Mucosa of stomach (tissue), 1 donor: ENCODE data around the gene GRM7.

Experiments
- H3K27me3 ChIP-seq: one replicate; pipeline ENCODE4 v1.7.0; 2013; ENCODE audit warnings: mild to moderate bottlenecking, low read length; ENCODE audit not compliant: control insufficient read depth, insufficient read depth
- H3K36me3 ChIP-seq: one replicate; pipeline ENCODE4 v1.7.0; 2013; ENCODE audit warnings: low read length; ENCODE audit not compliant: control insufficient read depth, insufficient read depth
- H3K4me1 ChIP-seq: one replicate; pipeline ENCODE4 v1.7.0; 2013; ENCODE audit warnings: mild to moderate bottlenecking, low read length; ENCODE audit not compliant: control insufficient read depth, insufficient read depth
- H3K4me3 ChIP-seq: one replicate; pipeline ENCODE4 v1.7.0; 2013; ENCODE audit warnings: low read length
- H3K9ac ChIP-seq: one replicate; pipeline ENCODE4 v1.7.0; 2013; ENCODE audit warnings: mild to moderate bottlenecking, low read length, moderate library complexity
- H3K9me3 ChIP-seq: one replicate; pipeline ENCODE4 v1.7.0; 2013; ENCODE audit warnings: mild to moderate bottlenecking, low read length, moderate library complexity; ENCODE audit not compliant: control insufficient read depth
- donor health status: Pancreatic carcinoma.

GRM7 gene

GRCh38 chr3:6860954-6861624 lies at the start of gene GRM7:
GRM7 (plus strand) TSS chr3:6861115.
- no peaks in the 10 kb centered on the region for H3K36me3 ChIP-seq
- no peaks in the 10 kb centered on the region for H3K9me3 ChIP-seq
- H3K9ac ChIP-seq, result no peak within 1 kb of the TSS
- H3K27me3 ChIP-seq, result peaks cover 38% of the 10 kb centered on the region
- H3K4me3 ChIP-seq, result no peak within 1 kb of the TSS
- no peaks in the 10 kb centered on the region for H3K4me1 ChIP-seq

GRCh38 chr3:6821411-6821810 lies 39.5 kb upstream of the GRM7 start:
- Histone ChIP-seq H3K9me3 (no peaks in the 10 kb centered on the region), H3K36me3 (no peaks in the 10 kb centered on the region), H3K4me1 (no peaks in the 10 kb centered on the region)

GRCh38 chr3:6825524-6825923 lies 35.4 kb upstream of the GRM7 start:
- no peaks in the 10 kb centered on the region for H3K4me1 ChIP-seq
- H3K27me3 ChIP-seq, result no peaks in the 10 kb centered on the region
- no peaks in the 10 kb centered on the region for H3K36me3 ChIP-seq
- H3K9ac ChIP-seq, result no peak overlapping the region
- H3K9me3 ChIP-seq, result no peaks in the 10 kb centered on the region
- no peak overlapping the region for H3K4me3 ChIP-seq

More at GRCh38 chr3:6821411-6821810, 39.5 kb upstream of the GRM7 start:
- no peak overlapping the region for H3K9ac ChIP-seq
- no peak overlapping the region for H3K4me3 ChIP-seq
- H3K27me3 ChIP-seq, result no peaks in the 10 kb centered on the region

GRCh38 chr3:6827453-6827852 lies 33.5 kb upstream of the GRM7 start:
- Histone ChIP-seq H3K9me3 (no peaks in the 10 kb centered on the region), H3K4me3 (no peak overlapping the region), H3K4me1 (no peaks in the 10 kb centered on the region), H3K36me3 (no peaks in the 10 kb centered on the region), H3K9ac (no peak overlapping the region), H3K27me3 (no peaks in the 10 kb centered on the region)

DNA sequence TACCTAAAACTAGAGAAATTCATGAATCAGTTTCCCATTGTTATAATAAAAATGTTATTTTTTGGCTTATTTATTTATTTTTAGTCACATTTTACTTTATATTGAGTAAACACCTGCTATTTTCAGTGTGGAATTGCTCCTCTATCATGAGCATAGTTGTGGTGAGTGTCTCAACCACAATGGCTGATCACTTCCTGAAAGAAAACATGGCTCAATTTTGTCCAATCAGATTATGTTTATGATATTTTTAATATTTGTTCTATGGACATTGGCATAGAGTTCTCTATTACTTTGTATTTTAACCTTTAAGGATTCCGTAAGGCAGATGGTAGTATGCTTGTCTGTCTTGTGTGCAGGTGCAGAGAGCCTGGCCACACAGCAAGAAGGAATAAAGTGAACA lies 16.2 kb upstream of the GRM7 start:
- H3K27me3 ChIP-seq, result no peaks in the 10 kb centered on the region
- no peak overlapping the region for H3K4me3 ChIP-seq
- H3K9me3 ChIP-seq, result no peaks in the 10 kb centered on the region
- no peaks in the 10 kb centered on the region for H3K4me1 ChIP-seq
- H3K9ac ChIP-seq, result no peak overlapping the region
- H3K36me3 ChIP-seq, result no peaks in the 10 kb centered on the region

- Histone ChIP-seq H3K27me3 (no peaks in the 10 kb centered on the region), H3K36me3 (no peaks in the 10 kb centered on the region), H3K9ac (no peak overlapping the region), H3K9me3 (no peaks in the 10 kb centered on the region), H3K4me3 (no peak overlapping the region), H3K4me1 (no peaks in the 10 kb centered on the region)
These were observed 6.7 kb upstream of the GRM7 start for GRCh38 chr3:6854184-6854583.

- H3K36me3 ChIP-seq, result no peaks in the 10 kb centered on the region
- no peak overlapping the region for H3K9ac ChIP-seq
- H3K9me3 ChIP-seq, result no peaks in the 10 kb centered on the region
- H3K27me3 ChIP-seq, result peaks cover 24% of the 10 kb centered on the region
- H3K4me3 ChIP-seq, result no peak overlapping the region
- no peaks in the 10 kb centered on the region for H3K4me1 ChIP-seq
These were observed 3.4 kb upstream of the GRM7 start for GRCh38 chr3:6857510-6857909.

- H3K4me1 ChIP-seq, result no peaks in the 10 kb centered on the region
- H3K9me3 ChIP-seq, result no peaks in the 10 kb centered on the region
- no peak overlapping the region for H3K9ac ChIP-seq
- no peak overlapping the region for H3K4me3 ChIP-seq
- no peaks in the 10 kb centered on the region for H3K36me3 ChIP-seq
- peaks cover 38% of the 10 kb centered on the region for H3K27me3 ChIP-seq
These were observed 564 bp upstream of the GRM7 start for GRCh38 chr3:6860149-6860953.

GRCh38 chr3:6861625-6862000 lies 698 bp downstream of the GRM7 start:
- H3K9ac ChIP-seq, result no peak overlapping the region
- no peaks in the 10 kb centered on the region for H3K36me3 ChIP-seq
- H3K9me3 ChIP-seq, result no peaks in the 10 kb centered on the region
- no peak overlapping the region for H3K4me3 ChIP-seq
- peaks cover 38% of the 10 kb centered on the region for H3K27me3 ChIP-seq
- H3K4me1 ChIP-seq, result no peaks in the 10 kb centered on the region

GRCh38 chr3:6862041-6862879 lies 1.3 kb downstream of the GRM7 start:
- Histone ChIP-seq H3K9ac (no peak overlapping the region), H3K4me1 (no peaks in the 10 kb centered on the region), H3K36me3 (no peaks in the 10 kb centered on the region), H3K9me3 (no peaks in the 10 kb centered on the region), H3K4me3 (no peak overlapping the region), H3K27me3 (peaks cover 38% of the 10 kb centered on the region)

- Histone ChIP-seq H3K4me3 (no peak overlapping the region), H3K36me3 (no peaks in the 10 kb centered on the region), H3K9me3 (no peaks in the 10 kb centered on the region), H3K4me1 (no peaks in the 10 kb centered on the region), H3K9ac (no peak overlapping the region), H3K27me3 (peaks cover 38% of the 10 kb centered on the region)
These were observed 1.9 kb downstream of the GRM7 start for GRCh38 chr3:6862880-6863195.

DNA sequence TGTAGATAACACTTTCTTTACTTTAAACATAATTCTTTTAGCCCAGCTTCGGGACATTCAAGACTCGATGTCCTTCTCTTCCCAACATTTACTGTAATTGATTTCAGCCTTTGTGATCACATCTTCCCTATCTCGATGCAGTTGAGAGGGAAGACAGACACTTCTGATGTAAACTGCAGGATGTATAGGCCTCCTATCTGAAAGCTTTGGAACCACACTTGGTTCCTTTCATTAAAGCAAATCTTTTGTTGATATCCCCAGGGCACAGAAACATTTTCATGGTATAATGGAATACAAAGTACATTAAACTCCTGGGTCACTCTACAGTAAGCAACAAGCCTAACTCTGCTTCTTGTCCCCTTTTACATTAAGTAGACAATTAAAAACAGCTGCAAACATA lies 6.4 kb downstream of the GRM7 start:
- no peaks in the 10 kb centered on the region for H3K36me3 ChIP-seq
- no peak overlapping the region for H3K9ac ChIP-seq
- H3K4me3 ChIP-seq, result no peak overlapping the region
- peaks cover 15% of the 10 kb centered on the region for H3K27me3 ChIP-seq
- no peaks in the 10 kb centered on the region for H3K9me3 ChIP-seq
- no peaks in the 10 kb centered on the region for H3K4me1 ChIP-seq
